ENCODE data around the gene PHACTR4. TPM values are rescaled to one million over a fixed set of nuclear protein-coding genes. Genes with fewer than 3 reads are reported as not detected.

Gene PHACTR4
- total and polyA plus RNA-seq, 10 of the 15 experiments (the other 5 are each of a cell fraction or from before 2014, with no cell fraction given) = 8.9 to 34.2 (median 12.5) TPM

GRCh38 chr1:28535180-28535579 lies 165.6 kb downstream of the PHACTR4 start:
- Histone ChIP-seq H3K36me3 (ENCODE audit: control insufficient read depth in 2 of 2, insufficient read depth in 2 of 2, low read length in 1 of 2) (peaks cover 36 to 49% of the 10 kb centered on the region in 2 experiments; a peak in 3 of 4 replicates), H2AFZ (ENCODE audit: control insufficient read depth, low read depth, low read length) (no peak overlapping the region), H3K79me2 (ENCODE audit: control insufficient read depth, insufficient read depth, low read length) (no peaks in the 10 kb centered on the region), H3K4me1 (ENCODE audit: control insufficient read depth, insufficient read depth, low read length) (no peaks in the 10 kb centered on the region), H3K9ac (ENCODE audit: control insufficient read depth, insufficient read depth, low read length) (no peak overlapping the region), H3K27me3 (replicated peaks in 1 of 2; ENCODE audit: control insufficient read depth in 2 of 2, insufficient read depth in 2 of 2, low read length in 1 of 2) (no peaks in the 10 kb centered on the region), H3K27ac (ENCODE audit: control insufficient read depth, insufficient read depth) (no peak overlapping the region), H3K4me2 (ENCODE audit: control insufficient read depth, insufficient read depth) (no peak overlapping the region), H3K9me3 (replicated peaks; ENCODE audit: control insufficient read depth, insufficient read depth, low read length) (no peaks in the 10 kb centered on the region), H4K20me1 (ENCODE audit: control insufficient read depth, insufficient read depth) (no peaks in the 10 kb centered on the region), H3K4me3 (no peak overlapping the region)
- FAIRE-seq (no peak), DNase-seq (ENCODE audit: low read depth, low spot score) (no peak), ATAC-seq (no peak)
- SMC1A ChIA-PET (ENCODE audit: uncharacterized antibody, unreplicated experiment) = no interaction called here
- RAD21 ChIA-PET (ENCODE audit: unreplicated experiment) = interaction anchor here (1.7 kb wide), 1 partner anchor 46 kb away, joined by 4 read pairs; no protein-coding TSS in a partner anchor
- CTCF ChIA-PET = interaction anchor here (1.5 kb wide), 1 partner anchor 68 kb away, joined by 4 read pairs; no protein-coding TSS in a partner anchor
- 94% methylated on average over 6 of the region's 6 CpGs for WGBS (ENCODE audit: insufficient coverage, insufficient replicate concordance, low lambda C conversion rate, missing lambda C conversion rate)
- intact Hi-C loops (cut with micrococcal nuclease; ENCODE audit: unreplicated experiment) (no loop called here), in situ Hi-C loops (cut with MboI) (no loop called here)
- POLR2A ChIA-PET = no interaction called here
- no TSS peak for BruUV-seq (replicated peaks)
- TF ChIP-seq ATF7 (IDR thresholded peaks at IDR 0.05; ENCODE audit: low read depth) (no peak), SKIL (IDR thresholded peaks at IDR 0.05; ENCODE audit: low read depth, poor library complexity, severe bottlenecking) (no peak), NR2C2 (IDR thresholded peaks at IDR 0.05; ENCODE audit: borderline replicate concordance, control insufficient read depth, insufficient read length, low read depth) (no peak), CEBPB (IDR thresholded peaks at IDR 0.05; ENCODE audit: borderline replicate concordance in 1 of 2, low read depth in 2 of 2, low read length in 2 of 2) (no peak), MLLT1 (IDR thresholded peaks at IDR 0.05) (no peak)
